ENCODE measurements around the gene CNDP2.

The CNDP2 gene

DNA sequence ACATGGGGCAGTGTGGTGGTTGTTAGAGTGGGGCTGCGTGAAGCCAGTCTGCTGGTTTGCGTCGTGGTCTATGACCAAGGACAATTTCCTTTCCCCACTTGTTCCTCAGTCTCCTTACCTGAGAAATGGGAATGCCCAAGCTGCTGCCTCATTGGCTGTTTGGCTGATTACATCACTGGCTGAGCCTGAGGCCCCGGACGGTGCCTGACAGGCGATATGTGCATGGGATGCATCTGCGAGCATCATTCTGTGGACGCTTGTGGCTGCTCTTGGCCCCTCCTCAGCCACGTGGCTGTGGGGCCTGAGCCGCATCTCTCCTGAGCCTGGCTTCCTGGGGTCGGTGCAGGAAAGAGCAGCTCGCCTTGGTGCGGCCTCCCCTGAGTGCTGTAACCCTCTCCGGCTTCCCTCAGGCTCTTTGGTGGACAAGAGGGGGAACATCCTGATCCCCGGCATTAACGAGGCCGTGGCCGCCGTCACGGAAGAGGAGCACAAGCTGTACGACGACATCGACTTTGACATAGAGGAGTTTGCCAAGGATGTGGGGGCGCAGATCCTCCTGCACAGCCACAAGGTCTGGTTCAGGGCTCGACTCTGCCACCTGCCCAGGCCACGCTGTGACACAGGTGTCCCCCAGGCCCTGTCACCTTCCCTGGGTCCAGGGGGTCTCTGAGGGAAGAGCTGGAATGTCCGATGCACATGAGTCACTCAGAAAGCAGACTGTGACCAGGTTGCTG, 17.2 kb downstream of the CNDP2 start:
- Mint-ChIP-seq H3K36me3 (ENCODE audit: low read depth) (peaks cover 49% of the 10 kb centered on the region), H3K27ac (no peak overlapping the region), H3K4me3 (no peak overlapping the region), H3K9me3 (no peaks in the 10 kb centered on the region), H3K4me1 (peaks cover 4% of the 10 kb centered on the region), H3K27me3 (ENCODE audit: low read depth, poor library complexity) (peaks cover 3% of the 10 kb centered on the region)
- no peak for DNase-seq
- TF ChIP-seq, protein P1, sequence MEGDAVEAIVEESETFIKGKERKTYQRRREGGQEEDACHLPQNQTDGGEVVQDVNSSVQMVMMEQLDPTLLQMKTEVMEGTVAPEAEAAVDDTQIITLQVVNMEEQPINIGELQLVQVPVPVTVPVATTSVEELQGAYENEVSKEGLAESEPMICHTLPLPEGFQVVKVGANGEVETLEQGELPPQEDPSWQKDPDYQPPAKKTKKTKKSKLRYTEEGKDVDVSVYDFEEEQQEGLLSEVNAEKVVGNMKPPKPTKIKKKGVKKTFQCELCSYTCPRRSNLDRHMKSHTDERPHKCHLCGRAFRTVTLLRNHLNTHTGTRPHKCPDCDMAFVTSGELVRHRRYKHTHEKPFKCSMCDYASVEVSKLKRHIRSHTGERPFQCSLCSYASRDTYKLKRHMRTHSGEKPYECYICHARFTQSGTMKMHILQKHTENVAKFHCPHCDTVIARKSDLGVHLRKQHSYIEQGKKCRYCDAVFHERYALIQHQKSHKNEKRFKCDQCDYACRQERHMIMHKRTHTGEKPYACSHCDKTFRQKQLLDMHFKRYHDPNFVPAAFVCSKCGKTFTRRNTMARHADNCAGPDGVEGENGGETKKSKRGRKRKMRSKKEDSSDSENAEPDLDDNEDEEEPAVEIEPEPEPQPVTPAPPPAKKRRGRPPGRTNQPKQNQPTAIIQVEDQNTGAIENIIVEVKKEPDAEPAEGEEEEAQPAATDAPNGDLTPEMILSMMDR (IDR thresholded peaks at IDR 0.05), result no peak

DNA sequence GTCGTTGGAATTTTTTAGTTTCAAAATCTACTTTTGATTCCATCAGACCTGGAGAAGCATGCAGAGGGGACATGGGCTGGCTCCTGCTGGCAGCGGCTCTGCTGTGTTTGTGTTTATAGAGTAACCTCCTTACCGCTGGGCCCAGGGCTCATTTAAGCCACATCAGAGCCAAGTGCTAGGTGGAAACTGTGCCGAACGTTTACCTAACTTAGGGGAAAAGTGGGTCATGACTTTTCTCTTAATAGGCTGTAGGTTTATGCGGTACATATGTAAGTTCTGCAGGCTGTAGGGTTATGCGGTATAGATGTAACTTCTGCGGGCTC, 17.7 kb downstream of the CNDP2 start:
- no peak overlapping the region for H3K27ac Mint-ChIP-seq
- TF ChIP-seq, protein P1 (IDR thresholded peaks at IDR 0.05), result no peak
- H3K36me3 Mint-ChIP-seq (ENCODE audit: low read depth), result peaks cover 49% of the 10 kb centered on the region
- H3K27me3 Mint-ChIP-seq (ENCODE audit: low read depth, poor library complexity), result peaks cover 3% of the 10 kb centered on the region
- no peak for DNase-seq
- no peaks in the 10 kb centered on the region for H3K9me3 Mint-ChIP-seq
- H3K4me3 Mint-ChIP-seq, result no peak overlapping the region
- peaks cover 4% of the 10 kb centered on the region for H3K4me1 Mint-ChIP-seq

DNA sequence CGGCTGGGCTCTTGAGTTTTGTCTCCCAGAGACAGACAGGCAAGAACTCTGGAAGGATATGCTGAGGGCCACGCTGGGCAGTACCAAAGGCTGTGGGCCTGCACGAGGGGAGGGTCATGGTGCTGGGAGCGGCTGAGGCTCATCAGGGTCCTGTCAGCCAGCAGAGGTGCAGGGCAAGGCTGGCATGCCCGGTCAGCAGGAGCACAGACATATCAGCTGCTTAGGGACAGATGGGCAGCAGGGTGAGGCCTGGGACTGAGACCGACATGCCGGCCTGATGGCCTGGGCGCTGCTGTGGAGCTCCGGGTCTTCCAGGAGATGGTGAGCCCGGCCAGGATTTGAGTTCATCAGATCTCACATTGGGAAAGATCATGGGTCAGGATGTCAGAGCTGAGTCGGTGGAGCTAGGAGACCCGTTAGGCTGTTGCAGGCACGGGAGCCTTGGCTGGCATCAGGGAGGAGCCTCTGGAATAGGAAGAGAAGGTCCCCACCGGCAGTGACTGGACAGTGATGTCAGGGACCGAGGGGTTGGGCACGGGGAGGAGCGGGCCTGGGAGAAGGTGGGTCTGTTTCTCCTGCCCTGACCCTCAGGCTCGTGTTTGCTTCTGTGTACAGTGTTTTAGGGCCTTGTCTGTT, 18.8 kb downstream of the CNDP2 start:
- Mint-ChIP-seq H3K9me3 (no peaks in the 10 kb centered on the region), H3K36me3 (ENCODE audit: low read depth) (peaks cover 55% of the 10 kb centered on the region), H3K27me3 (ENCODE audit: low read depth, poor library complexity) (peaks cover 3% of the 10 kb centered on the region), H3K4me1 (peaks cover under 1% of the 10 kb centered on the region), H3K4me3 (no peak overlapping the region), H3K27ac (peak overlapping the region; percentile 49)
- no peak for DNase-seq
- TF ChIP-seq, protein P1 (IDR thresholded peaks at IDR 0.05), result no peak

DNA sequence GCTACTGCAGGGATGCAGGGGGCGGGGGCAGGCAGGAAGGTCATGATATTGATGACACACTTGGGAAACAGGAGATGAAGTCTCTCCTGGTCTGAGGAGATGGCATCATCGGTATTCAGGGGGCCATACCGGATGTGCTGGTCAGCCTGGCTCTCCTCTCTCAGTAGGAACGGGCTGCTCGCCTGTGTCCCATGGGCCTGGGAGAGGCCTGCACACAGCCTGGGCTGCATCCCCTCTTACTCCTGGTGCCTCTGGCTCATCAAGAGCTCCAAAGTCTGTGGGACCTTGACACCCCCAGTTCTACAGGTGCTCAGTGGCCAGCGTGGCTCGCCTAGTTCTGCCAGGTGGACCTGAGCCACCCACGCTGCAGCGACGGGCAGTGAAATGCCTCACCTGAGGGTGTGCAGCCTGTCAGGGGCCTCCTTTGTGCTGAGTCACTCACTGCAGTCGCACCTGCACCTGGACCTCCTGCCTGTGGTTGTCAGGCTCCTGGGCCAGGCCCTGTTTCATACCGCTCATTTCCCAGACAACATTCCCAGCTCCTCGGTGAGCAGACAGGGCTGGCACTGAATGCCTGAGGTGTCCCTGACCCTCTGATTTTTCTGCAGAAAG, 19.6 kb downstream of the CNDP2 start:
- H3K27me3 Mint-ChIP-seq (ENCODE audit: low read depth, poor library complexity), result peaks cover 3% of the 10 kb centered on the region
- H3K4me1 Mint-ChIP-seq, result no peaks in the 10 kb centered on the region
- DNase-seq, result no peak
- TF ChIP-seq, protein P1 (IDR thresholded peaks at IDR 0.05), result no peak
- no peak overlapping the region for H3K27ac Mint-ChIP-seq
- peaks cover 57% of the 10 kb centered on the region for H3K36me3 Mint-ChIP-seq (ENCODE audit: low read depth)
- H3K9me3 Mint-ChIP-seq, result peaks cover 7% of the 10 kb centered on the region
- H3K4me3 Mint-ChIP-seq, result no peak overlapping the region

DNA sequence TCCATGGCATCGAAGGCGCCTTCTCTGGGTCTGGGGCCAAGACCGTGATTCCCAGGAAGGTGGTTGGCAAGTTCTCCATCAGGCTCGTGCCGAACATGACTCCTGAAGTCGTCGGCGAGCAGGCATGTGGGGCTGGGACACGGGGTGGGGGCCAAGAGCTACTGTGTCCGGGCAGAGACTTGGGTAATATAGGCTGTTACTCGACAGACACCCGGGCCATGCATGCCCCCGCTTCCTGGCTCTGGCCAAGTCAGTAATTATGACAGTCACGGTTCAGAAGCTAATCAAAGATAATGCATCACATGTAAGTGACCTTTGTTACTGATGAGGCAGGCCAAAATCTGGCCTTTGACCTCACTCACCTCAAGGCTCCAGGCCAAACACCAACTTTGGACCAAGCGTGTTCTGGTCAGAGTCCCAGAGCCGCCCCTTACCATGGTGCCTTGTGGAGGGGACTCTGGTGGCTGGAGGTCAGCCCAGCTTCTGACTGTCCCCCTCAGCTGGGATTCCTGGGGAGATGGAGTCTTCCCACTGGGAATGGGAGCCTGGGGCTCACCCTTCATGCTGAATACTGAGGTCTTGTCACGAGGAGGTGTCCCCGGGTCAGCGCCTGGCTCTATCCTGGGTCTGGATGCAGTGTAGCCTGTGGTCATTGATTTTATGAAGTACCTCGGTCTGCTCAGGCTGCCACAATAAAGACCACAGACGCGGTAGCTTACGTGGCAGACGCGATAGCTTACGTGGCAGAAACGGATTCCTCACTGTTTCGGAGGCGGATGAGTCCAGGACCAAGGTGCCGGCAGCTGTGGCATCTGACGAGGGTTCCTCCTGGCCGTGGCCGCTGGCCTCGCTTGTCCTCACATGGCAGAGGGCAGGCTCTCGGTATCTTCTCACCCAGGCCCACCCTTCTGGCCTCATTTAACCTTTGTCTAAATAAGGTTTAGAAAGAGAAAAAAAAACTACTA, 20.4 kb downstream of the CNDP2 start:
- no peaks in the 10 kb centered on the region for H3K4me1 Mint-ChIP-seq
- H3K36me3 Mint-ChIP-seq (ENCODE audit: low read depth), result peaks cover 61% of the 10 kb centered on the region
- TF ChIP-seq, protein P1 (IDR thresholded peaks at IDR 0.05), result no peak
- DNase-seq, result no peak
- no peak overlapping the region for H3K27ac Mint-ChIP-seq
- H3K9me3 Mint-ChIP-seq, result peaks cover 16% of the 10 kb centered on the region
- H3K4me3 Mint-ChIP-seq, result no peak overlapping the region
- H3K27me3 Mint-ChIP-seq (ENCODE audit: low read depth, poor library complexity), result peaks cover 3% of the 10 kb centered on the region
